Pulmonary artery endothelial cell (primary cell): ENCODE results near the gene ARHGAP26. TPM values are rescaled to one million over a fixed set of nuclear protein-coding genes. Genes with fewer than 3 reads are reported as not detected.
"Not testable (repeated sequence)": the region's sequence is repeated elsewhere in the genome, so short reads cannot be mapped to it uniquely, and the experiment has no call there.

Source experiments
- DNase-seq: peaks from one replicate; pipeline ENCODE4 v3.0.0-alpha.2; 2011; ENCODE audit warnings: low read depth, low spot score
- total RNA-seq: library from RNA; depleted of rRNA; stranded (reverse); fragments of >200 nt; gene quantifications from 2 replicates; pipeline ENCODE4 v1.2.3, GENCODE V29; 2014

The ARHGAP26 gene
- total RNA-seq, 1 donor from 2014 or later = 6.8 TPM

DNA sequence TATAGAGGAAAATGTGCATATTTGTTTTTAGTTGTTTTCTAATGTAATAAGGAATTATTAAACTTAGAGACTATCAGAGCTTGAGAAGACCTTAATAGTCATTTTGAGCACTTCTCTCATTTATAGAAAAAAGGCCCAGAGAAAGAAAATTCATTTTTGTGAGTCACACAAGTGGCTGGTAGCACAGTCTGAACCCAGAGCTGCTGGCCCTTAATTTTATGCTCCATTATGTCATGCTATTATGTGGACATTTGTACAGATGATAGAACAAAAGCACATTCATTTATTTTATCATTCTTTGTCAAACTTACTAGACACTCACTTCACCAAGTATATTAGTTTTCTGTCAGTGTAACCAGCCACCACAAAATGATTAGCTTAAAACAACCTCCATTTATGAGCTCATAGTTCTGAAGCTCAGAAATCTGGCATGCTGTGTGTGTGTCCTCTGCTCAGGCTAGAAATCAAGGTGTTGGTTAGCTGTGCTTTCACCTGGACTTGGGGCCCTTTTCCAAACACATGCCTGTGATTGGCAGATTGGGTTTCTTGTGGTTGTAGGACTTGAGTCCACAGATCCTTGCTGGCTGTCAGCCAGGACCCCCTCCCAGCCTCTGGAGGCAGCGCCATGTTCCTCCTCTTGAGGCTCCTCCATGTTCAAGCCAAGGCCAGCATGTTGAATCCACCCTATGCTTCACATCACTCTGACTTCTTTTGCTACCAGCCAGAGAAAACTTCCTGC, 188.9 kb downstream of the ARHGAP26 start:
- no peak for DNase-seq

DNA sequence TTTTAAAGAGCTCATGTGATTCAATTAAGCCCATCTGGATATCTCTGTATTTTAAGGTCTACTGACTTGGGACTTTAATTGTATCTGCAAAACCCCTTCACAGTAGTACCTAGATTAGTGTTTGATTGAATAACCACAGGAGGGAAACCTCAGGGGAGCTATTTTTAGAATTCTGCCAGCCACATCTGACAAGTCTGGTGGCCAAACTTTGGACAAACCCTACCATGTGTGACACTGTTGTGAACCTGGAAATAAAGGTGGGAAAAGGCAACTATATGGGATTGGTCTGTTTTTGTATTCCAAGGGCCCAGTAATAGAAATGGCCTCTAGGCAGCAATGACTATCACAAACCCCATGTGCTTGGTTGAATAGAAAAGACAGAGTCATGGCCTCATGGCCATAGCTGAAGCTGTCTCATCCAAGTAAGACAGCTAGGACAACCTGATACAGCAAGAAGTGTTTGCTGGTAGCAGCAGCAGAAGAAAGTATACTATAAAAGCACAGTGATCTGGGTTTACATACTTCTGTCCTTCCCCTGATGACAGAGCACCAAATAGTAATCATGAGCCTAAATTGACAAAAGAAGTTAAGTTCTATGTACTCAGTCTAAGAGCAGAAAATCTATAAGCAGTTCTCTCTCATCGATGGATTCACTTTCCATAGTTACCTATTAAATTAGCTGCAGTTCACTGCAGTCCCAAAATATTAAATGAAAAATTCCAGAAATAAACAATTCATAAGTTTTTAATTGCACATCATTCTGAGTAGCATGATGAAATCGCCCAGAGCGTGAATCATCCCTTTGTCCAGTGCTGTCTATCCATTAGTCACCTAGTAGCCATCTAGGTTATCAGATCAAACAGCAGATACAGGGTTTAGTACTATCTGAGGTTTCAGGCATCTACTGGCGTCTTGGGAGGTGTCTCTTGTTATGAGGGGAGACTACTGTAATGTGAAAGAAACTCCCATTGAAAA, 189.8 kb downstream of the ARHGAP26 start:
- no peak for DNase-seq

DNA sequence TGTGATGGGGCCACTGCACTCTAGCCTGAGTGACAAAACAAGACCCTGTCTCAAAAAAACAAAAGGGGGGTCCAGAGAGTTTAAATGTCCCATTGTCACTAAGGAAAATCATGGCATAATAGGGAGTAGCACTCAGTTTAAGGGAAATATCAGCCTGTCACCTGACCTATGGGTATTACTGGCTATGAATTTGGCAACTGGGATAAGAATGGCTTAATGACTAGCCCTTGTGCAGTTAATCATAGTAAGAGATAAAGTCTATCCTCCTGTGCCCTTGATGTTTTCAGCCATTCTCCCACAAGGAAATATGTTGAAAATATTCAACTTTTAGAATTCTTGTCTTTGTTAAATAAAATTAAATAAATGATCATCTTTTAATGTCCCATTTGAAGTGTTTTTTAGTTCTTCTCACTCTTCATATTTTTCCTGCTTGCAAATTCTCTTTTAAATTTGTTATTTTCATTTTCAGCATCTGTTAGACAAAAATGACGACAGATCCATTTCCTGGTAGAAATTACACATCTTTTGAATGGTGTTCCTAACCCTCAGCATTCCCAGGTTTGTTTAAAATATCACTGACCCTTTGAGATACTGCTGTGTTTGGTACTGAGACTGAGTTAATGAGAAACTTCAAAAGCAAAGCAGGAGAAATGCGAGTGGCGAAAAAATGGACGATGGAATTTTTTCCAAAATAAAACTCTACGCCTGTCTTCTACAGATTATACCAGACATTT, 191.4 kb downstream of the ARHGAP26 start:
- DNase-seq = no peak

DNA sequence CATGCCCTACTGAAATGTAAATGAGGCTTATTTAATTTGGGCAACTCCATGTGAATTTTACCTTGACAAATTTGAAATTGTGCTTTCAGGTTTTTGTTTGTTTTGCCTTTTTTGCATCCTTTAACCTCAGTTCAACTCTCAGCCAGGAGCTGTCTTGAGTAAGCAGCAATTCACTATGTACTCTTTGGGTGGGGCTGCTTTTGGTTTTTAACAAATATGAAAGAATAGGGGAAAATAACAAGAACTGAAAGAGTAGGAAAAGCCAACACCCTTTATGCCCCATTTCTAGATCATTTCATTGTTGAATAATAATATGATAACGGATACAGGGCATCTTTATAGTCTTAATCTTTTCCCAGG, 192.0 kb downstream of the ARHGAP26 start:
- DNase-seq = no peak

DNA sequence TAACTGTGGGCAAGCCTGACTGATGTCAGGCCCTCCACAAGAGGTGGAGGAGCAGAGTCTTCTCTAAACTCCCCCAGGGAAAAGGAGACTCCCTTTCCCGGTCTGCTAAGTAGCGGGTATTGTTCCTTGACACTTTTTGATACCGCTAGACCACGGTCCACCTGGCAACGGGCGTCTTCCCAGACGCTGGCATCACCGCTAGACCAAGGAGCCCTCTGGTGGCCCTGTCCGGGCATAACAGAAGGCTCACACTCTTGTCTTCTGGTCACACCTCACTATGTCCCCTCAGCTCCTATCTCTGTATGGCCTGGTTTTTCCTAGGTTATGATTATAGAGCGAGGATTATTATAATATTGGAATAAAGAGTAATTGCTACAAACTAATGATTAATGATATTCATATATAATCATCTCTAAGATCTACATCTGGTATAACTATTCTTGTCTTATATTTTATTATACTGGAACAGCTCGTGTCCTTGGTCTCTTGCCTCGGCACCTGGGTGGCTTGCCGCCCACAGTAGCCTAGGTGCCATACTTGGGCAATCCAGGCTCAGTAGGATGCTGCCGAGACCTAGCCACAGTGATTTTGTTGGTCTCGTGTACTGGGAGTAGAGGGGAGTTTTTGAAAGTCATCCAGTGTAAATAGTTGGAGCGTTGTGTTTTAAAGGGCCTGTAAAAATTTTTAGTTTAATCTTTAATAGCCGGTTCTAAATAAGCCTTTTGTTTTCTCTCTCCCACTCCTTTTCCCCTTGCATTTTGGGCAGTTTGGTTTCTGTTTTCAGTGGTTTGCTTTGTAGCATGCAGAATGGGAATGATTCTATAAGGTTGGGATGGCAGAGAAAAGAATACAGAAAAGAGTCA, 195.3 kb downstream of the ARHGAP26 start:
- DNase-seq = not testable (repeated sequence)

DNA sequence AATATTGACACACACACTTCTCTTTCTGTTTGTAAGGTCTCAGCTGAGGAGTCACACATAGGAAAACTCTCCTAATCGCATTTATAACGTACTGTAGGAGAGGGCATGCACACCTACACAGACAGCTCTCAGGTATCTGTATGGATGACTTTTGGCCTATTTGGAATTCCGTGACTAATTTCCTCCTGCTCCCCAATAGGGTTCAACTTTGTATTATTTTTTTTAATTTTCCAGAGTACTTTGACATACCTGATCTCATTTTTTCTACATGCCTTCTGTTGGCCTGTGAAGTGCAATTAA, 195.9 kb downstream of the ARHGAP26 start:
- DNase-seq = no peak

DNA sequence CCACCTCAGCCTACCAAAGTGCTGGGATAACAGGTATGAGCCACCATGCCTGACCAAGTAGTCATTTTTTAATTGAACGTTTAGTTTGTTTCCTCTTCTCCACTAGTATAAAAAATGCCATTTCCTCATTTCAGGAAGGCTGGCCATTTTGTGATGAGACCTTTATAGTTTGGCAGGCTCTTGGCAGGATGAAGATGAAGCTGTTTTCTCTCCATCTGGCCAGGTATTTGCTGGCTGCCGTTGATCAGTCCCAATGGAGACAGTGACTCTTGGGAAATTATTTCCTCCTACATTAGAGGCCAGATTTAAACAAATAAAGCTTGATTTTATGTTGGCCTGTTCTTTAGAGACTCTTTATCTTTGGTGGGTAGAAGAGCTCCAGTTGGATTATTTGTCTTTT, 199.0 kb downstream of the ARHGAP26 start:
- no peak for DNase-seq

DNA sequence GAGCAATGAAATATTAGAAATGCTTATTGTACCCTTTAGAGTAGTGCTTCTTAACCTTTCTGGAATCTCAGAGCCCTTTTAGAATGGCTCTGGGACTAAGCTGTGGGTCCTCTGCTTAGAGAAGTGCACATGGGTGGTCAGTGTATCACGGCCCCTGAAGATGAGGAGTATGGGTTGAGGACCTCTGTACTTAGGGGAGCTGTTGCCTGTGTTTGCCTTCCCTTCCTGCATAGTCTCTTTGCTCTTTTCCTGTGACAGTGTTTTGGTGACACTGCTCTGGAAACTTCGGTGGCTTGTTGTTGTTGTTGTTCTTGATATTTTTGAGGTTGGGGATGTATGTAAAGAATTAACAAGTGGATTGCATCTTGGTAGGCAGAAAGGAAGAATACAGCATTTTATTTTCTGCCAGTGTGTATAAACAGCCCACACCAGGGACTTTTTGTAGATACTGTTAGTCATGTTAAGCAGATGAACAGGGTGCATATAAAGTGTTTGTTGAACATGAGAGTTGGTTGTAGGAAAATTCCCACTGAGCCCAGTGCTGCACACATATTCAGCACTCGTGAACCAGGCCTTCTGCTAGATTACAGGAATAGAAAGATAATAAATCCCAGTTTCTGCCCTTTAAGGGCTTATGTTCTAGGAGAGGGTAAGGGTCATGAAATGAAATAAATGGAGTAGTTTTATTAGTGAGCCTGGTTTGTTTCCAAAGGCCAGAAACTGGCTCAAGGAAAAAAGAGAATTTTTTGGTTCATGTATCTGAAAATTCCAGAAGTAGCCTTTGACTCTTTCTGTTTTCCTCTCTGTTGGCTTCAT, 199.7 kb downstream of the ARHGAP26 start:
- no peak for DNase-seq

DNA sequence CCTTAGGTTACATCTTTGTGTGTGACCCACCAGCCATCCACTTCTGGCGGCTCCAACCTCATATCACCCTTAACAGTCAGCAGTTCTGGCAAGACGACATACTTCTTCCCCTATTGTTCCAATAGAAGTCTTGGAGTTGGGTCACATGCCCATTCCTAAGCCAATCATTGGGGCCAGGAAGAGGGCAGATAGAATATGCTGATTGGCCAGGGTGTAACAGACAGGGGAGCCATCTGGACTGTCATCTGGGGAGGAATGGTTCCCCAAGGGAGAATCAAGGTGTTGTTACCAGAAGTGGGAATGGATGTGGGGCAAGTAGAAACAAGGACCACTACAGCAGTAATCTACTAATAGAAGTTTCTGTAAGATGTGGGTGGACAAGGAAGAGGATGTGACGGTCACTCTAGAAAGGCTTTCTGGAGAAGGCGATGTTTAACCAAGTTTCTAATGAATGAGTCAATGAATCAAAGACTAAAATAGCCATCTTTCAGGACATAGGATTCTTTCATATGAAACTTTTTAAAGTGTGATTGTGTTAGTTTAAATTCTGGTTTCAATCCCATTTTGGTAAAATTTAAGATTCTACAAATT, 200.4 kb downstream of the ARHGAP26 start:
- no peak for DNase-seq

DNA sequence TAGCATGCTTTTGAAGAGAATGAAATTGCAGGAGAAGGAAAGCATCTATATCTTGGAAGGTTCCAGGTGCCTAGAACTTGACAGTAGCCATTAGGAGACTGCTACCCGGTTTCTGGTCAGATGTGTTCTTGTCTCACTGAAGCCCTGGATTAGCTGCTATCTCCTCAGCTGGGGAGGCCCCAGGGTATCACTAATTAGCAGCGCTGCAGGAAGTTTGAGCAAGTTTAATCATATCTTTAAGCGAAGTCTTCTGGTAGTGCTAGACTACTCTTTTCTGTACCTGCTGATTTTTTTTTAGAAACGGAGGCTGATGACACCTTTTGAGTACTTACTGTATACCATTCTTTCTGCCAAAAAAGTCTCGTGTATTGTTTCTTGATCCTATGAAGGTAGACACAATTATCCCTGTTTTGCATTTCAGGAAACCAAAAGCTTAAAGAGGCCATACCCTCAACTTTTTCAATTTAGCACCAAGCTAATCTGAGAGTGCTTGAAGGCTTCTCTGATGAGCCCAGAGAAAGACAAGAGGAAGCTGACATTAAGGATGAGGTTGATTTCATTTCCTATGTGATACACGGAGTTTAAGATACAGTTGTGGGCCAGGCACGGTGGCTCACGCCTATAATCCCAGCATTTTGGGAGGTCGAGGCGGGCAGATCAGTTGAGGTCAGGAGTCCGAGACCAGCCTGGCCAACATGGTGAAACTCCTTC, 201.3 kb downstream of the ARHGAP26 start:
- no peak for DNase-seq

DNA sequence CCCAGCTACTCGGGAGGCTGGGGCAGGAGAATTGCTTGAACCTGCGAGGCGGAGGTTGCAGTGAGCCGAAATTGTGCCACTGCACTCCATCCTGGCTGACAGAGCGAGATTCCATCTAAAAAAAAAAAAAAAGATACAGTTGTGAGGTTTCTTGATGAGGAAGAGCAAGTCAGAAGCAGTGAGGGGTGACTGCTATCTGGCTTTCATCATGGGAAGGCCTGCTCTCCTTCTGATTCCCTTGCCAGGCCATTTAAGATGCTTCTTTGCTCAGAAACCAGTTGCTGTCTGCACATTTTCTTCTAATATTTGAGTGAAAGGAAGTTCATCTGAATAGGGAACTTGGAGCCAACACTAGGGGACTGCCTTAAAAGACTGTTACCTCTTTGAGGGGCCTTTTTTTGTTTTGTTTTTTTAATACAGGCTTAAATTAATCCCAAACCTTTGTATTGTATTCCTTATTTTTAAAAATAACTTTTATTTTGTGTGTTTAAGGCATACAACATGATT, 201.9 kb downstream of the ARHGAP26 start:
- DNase-seq = no peak

DNA sequence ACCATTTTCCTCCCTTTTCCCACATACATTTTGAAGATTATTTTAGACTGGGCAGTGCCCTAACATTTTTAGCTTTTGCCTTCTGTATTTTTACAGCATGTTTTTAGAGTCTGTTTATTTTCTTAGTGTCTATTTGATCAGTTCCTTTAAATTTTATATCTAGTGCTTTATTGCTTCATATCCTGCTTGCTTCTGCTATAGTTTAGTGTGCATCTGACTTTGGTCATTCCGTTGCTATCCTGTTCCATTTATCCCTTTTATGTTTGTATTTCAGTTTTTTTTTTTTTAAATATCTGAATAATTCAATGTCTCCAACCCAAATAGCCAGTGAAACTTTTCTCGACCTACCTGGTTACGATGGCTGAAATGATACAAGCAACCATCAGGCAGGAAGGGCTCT, 203.8 kb downstream of the ARHGAP26 start:
- no peak for DNase-seq

DNA sequence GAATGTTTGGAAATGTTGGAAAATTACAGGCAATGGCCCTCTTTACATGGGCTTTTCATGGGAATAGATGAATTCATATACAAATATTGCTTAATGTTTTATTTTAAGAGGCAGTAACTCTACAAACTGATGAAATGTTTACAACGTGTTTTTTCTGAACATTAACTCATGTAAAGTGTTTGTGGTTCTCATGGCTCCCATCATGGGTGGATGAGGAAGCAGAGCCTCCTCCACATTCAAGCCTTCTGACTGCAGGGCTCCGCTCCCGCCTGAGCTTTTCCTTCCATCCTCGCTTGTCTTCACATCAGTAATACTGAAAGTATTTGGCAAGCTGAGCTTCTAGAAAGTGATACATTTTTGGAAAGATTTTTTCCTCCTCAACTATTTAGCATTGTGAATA, 204.2 kb downstream of the ARHGAP26 start:
- DNase-seq = no peak

DNA sequence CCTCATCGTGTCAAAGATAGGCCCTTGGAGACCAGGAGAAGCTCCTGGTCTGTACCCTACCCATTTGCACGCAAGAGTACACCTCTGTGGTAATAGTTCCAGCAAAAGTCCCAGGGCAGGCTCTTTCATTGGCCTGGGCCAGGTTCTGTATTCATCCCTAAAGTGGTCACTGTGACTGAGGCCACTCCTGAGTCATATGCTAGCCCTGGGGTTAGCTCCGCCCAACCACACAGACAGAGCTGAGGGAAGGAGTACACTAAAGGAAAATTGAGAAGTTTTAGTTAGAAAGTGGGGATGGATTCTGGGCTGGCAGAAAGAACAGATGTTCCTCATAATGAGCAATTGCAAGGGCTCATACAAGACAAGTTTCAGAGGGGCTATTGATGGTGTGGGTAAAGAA, 206.7 kb downstream of the ARHGAP26 start:
- no peak for DNase-seq

DNA sequence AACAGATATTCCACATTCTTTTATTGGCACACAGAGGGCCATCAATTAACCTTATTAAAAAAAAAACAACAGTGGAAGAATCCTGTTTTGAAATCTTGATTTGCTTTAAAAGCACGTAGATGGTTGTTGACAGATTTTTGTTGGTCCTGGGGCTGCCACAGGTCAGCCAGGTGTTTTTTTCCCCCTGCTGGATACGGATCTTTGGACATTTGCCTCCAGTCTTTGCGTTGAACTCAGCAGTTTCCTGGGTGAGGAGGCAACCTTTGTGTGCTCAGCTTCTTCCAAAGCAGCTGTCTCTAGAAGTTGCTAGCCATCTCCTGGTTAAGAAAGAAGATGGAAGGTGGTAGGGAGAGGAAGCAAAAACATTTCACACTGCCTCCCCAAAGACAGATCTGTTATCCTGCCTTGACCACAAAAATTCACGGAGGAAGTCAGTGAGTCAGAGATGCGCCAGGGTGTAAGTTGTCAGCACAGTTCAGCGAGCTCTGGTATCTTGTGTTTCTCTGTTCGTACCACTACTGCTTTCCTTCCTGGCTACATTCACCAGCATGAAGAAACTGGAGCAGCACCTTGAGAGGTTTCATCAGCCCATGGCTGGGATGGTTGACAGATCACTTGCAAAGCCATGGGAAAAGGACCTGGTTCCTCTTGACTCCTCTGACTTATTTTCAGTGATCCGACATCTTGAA, 207.3 kb downstream of the ARHGAP26 start:
- no peak for DNase-seq

DNA sequence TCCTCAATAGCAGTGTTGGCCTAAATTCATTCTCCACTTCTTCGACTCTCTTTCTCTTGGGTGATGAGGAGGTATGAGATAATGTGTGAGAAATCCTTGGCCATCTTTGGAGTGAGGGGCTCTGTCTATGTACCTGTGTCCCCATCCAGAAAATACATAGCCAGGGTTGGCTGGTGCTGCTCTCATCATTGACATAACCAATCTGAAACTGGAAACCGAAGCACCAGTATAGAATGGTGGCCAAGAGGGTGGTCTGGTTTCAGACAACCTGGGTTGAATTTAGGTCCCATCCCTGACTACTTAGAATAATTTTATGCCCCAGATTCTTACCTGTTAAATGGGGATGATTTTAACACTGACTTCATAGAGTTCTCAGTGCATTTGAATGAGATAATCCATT, 208.1 kb downstream of the ARHGAP26 start:
- DNase-seq = no peak

DNA sequence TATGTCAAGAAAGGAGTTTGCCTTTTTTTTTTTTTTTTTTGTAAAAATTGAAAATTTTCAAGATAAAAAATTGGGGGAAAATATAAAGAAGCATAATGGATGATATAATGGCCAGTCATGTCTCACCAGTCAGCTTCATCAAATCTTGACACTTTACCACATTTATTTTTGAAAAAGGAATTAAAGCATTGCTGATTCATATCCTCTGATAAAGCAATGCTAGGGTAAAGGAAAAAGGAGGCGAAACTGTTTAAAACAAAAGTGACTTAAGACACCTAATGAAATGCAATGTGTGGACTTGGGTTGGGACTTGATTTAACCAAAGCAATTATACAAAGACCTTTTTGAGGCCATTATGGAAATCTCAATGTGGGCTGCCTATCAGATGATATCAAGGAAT, 208.5 kb downstream of the ARHGAP26 start:
- DNase-seq = no peak

DNA sequence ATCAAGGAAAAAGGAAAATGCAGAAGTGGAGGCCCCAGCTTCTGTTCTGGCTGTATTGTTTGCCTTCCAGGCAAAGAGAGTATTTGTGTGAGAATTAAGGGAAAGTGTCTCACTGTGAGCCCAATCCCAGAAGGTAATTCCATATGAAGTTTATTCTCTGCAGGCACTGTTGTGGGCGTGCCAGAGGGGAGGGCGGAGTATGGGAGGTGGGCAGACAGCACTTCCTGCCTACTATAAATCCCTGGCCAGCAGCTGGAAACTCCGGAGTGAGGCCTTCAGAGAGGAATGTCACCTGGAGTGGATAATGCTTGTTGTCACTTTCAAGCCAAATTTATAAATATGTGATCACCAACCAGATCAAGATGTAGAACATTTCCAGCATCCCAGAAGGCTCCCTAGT, 209.5 kb downstream of the ARHGAP26 start:
- no peak for DNase-seq

DNA sequence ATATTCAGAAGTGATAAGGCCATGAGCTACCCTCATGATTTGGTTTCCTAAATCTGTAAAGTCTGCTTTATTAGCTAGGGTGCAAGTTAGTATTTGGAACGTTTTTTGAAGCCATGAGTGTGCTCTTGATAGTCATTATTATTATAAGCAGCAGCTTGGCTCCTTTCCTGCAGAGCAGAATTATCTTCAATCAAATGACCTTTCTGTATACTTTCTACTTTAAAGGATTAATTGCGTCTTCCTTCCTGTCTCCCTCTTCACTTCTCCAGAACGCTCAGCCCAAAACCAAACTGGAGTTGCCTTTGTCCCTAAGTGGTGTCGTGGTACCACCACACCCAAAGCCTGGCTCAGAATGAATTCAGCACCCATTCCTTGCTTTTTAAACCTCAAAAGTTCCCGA, 211.3 kb downstream of the ARHGAP26 start:
- DNase-seq = no peak
